SK-N-SH (cell line): Measurements from ENCODE around the gene STK35. TPM values are rescaled to one million over a fixed set of nuclear protein-coding genes. Genes with fewer than 3 reads are reported as not detected.
A peak's percentile ranks its signal among the peaks of the same experiment; 100 is the strongest.

Experiments
- CTCF ChIA-PET: fragments of 300-600, 350-600 bp; formaldehyde crosslinking; extraction: SDS; loops from one replicate; lab custom pipeline; 2021; lab: Yijun Ruan, JAX
- POLR2A ChIA-PET: fragments of 350-600 bp; sonication (Branson Sonifier 250); formaldehyde crosslinking; extraction: SDS; loops from one replicate; lab custom pipeline; 2020; ENCODE audit warnings: antibody characterized with exemption, inconsistent platforms; lab: Yijun Ruan, JAX
- DNase-seq: peaks from one replicate; pipeline ENCODE4 v3.0.0; 2012
- H2AFZ ChIP-seq: fragments of 200-600 bp; sonication (generic); 2 replicates; pipeline ENCODE4 v1.8.1; 2016; ENCODE audit warnings: antibody characterized with exemption, mild to moderate bottlenecking, low read depth
- H3F3A ChIP-seq: fragments of 200-600 bp; sonication (generic); replicated peaks from 2 replicates; pipeline ENCODE3; 2016; ENCODE audit warnings: antibody characterized with exemption, mild to moderate bottlenecking; ENCODE audit not compliant: insufficient read depth
- H3K27ac ChIP-seq, 2 experiments: fragments of 200-500 bp in 1 of 2; fragments of 200-600 bp in 1 of 2; sonication (Bioruptor generic) in 1 of 2; sonication (generic), shearing (Covaris generic) in 1 of 2; 2 replicates each; pipeline versions ENCODE4 v1.5.1 to v1.6.1; 2014 to 2016; ENCODE audit warnings: low read depth in 2 of 2, inconsistent platforms in 1 of 2, low read length in 1 of 2, mild to moderate bottlenecking in 1 of 2, mixed read lengths in 1 of 2
- H3K27me3 ChIP-seq: fragments of 200-600 bp; sonication (generic), shearing (Covaris generic); 2 replicates; pipeline ENCODE4 v1.6.1; 2016; ENCODE audit warnings: mixed run types; ENCODE audit not compliant: insufficient read depth
- H3K36me3 ChIP-seq, 2 experiments: fragments of 200-500 bp in 1 of 2; fragments of 200-600 bp in 1 of 2; sonication (Bioruptor generic) in 1 of 2; sonication (generic) in 1 of 2; replicated peaks in 1 of 2; 2 replicates each; pipeline versions ENCODE3 to v1.5.1; 2014 to 2016; ENCODE audit warnings: low read length in 1 of 2, mild to moderate bottlenecking in 1 of 2; ENCODE audit not compliant: insufficient read depth in 2 of 2, control insufficient read depth in 1 of 2
- H3K4me1 ChIP-seq, 2 experiments: fragments of 200-500 bp in 1 of 2; fragments of 200-600 bp in 1 of 2; sonication (Bioruptor generic) in 1 of 2; sonication (generic), shearing (Covaris generic) in 1 of 2; 2 replicates each; pipeline versions ENCODE4 v1.5.1 to v1.6.1; 2014 to 2016; ENCODE audit warnings: low read depth in 1 of 2, low read length in 1 of 2, mixed run types in 1 of 2; ENCODE audit not compliant: insufficient read depth in 2 of 2, control insufficient read depth in 1 of 2
- H3K4me2 ChIP-seq: fragments of 200-600 bp; sonication (generic), shearing (Covaris generic); 2 replicates; pipeline ENCODE4 v1.6.1; 2017; ENCODE audit warnings: mixed run types
- H3K4me3 ChIP-seq, 2 experiments: fragments of 200-500 bp in 1 of 2; fragments of 200-600 bp in 1 of 2; sonication (Bioruptor generic) in 1 of 2; sonication (generic), shearing (Covaris generic) in 1 of 2; 2 replicates each; pipeline versions ENCODE4 v1.5.1 to v1.8.1; 2014 to 2016; ENCODE audit warnings: low read depth in 2 of 2, inconsistent platforms in 1 of 2, low read length in 1 of 2, mild to moderate bottlenecking in 1 of 2, mixed read lengths in 1 of 2, moderate library complexity in 1 of 2
- H3K79me2 ChIP-seq: fragments of 200-600 bp; sonication (generic); 2 replicates; pipeline ENCODE4 v1.8.1; 2017; ENCODE audit warnings: mild to moderate bottlenecking; ENCODE audit not compliant: insufficient read depth
- H3K9ac ChIP-seq: fragments of 200-600 bp; sonication (generic); 2 replicates; pipeline ENCODE4 v1.6.1; 2017; ENCODE audit warnings: mixed run types
- H3K9me2 ChIP-seq: fragments of 200-600 bp; sonication (generic); 2 replicates; pipeline ENCODE4 v1.6.1; 2017; ENCODE audit warnings: mixed run types
- H3K9me3 ChIP-seq: fragments of 200-600 bp; sonication (generic); 2 replicates; pipeline ENCODE4 v1.6.1; 2017; ENCODE audit warnings: mixed run types, mild to moderate bottlenecking, moderate library complexity
- H4K20me1 ChIP-seq: fragments of 200-600 bp; sonication (generic); 2 replicates; pipeline ENCODE4 v1.6.1; 2017; ENCODE audit warnings: mild to moderate bottlenecking, mixed run types; ENCODE audit not compliant: insufficient read depth
- ELF1 ChIP-seq: IDR thresholded peaks from 2 replicates; pipeline ENCODE4 v1.4.0; 2012
- FOSL2 ChIP-seq: IDR thresholded peaks from 2 replicates; pipeline ENCODE4 v1.4.0; 2012; ENCODE audit warnings: low read depth, mild to moderate bottlenecking, moderate library complexity, borderline replicate concordance
- FOXJ3 ChIP-seq: sonication (generic); formaldehyde crosslinking; IDR thresholded peaks from 2 replicates; pipeline ENCODE4 v1.5.1; 2020; ENCODE audit warnings: mild to moderate bottlenecking, missing genetic modification reagents
- MEF2A ChIP-seq: IDR thresholded peaks from 2 replicates; pipeline ENCODE4 v1.4.0; 2012; ENCODE audit warnings: low read depth, borderline replicate concordance
- MXI1 ChIP-seq: IDR thresholded peaks from 2 replicates; pipeline ENCODE4 v1.6.1; 2012; ENCODE audit warnings: mild to moderate bottlenecking, low read depth, low read length, improper control_type of control experiment
- NFIC ChIP-seq: IDR thresholded peaks from 2 replicates; pipeline ENCODE4 v1.4.0; 2012; ENCODE audit warnings: borderline replicate concordance
- POLR2AphosphoS5 ChIP-seq: IDR thresholded peaks from 2 replicates; pipeline ENCODE4 v1.6.1; 2012; ENCODE audit warnings: low read depth, low read length
- RAD21 ChIP-seq: IDR thresholded peaks from 2 replicates; pipeline ENCODE4 v1.6.1; 2012; ENCODE audit warnings: mild to moderate bottlenecking, low read length
- RCOR1 ChIP-seq: fragments of 150-350 bp; IDR thresholded peaks from 2 replicates; pipeline ENCODE4 v1.6.1; 2017; ENCODE audit warnings: antibody characterized with exemption, low read length
- RFX5 ChIP-seq: IDR thresholded peaks from 2 replicates; pipeline ENCODE4 v1.6.1; 2012; ENCODE audit warnings: mild to moderate bottlenecking, improper control_type of control experiment, low read length
- RXRA ChIP-seq: IDR thresholded peaks from 2 replicates; pipeline ENCODE4 v1.4.0; 2012; ENCODE audit warnings: low read depth, mild to moderate bottlenecking, borderline replicate concordance
- SIN3A ChIP-seq: IDR thresholded peaks from 2 replicates; pipeline ENCODE4 v1.6.1; 2012; ENCODE audit warnings: low read depth, mild to moderate bottlenecking, low read length, moderate library complexity, borderline replicate concordance
- SMC3 ChIP-seq: IDR thresholded peaks from 2 replicates; pipeline ENCODE4 v1.6.1; 2012; ENCODE audit warnings: low read depth, low read length, improper control_type of control experiment
- TAF1 ChIP-seq: IDR thresholded peaks from 2 replicates; pipeline ENCODE4 v1.6.1; 2012; ENCODE audit warnings: low read depth, mild to moderate bottlenecking, low read length, moderate library complexity, borderline replicate concordance
- TCF12 ChIP-seq: IDR thresholded peaks from 2 replicates; pipeline ENCODE4 v1.4.0; 2012
- TEAD4 ChIP-seq: IDR thresholded peaks from 2 replicates; pipeline ENCODE4 v1.4.0; 2012; ENCODE audit warnings: mild to moderate bottlenecking, borderline replicate concordance; ENCODE audit not compliant: insufficient read depth
- WGBS: methylation state at CpG from one replicate; pipeline ENCODE4 v1.1.6; 2017; ENCODE audit warnings: low lambda C conversion rate; 5-methylcytosine and 5-hydroxymethylcytosine counted together
- polyA plus RNA-seq, 3 experiments: library from polyadenylated mRNA; depleted of rRNA; stranded (reverse); fragments of >200 nt; gene quantifications; 2 replicates each; pipeline ENCODE4 v1.2.3, GENCODE V29; 2012
- TF ChIP-seq, protein P1 (sequence below): fragments of 150-350 bp; IDR thresholded peaks from 2 replicates; pipeline ENCODE4 v1.6.1; 2017; ENCODE audit warnings: antibody characterized with exemption, low read length, low read depth, borderline replicate concordance
- TF ChIP-seq, protein P2 (sequence below): fragments of 200-600 bp; sonication (generic); IDR thresholded peaks from 2 replicates; pipeline ENCODE4 v1.6.1; 2017; ENCODE audit warnings: antibody characterized with exemption, mild to moderate bottlenecking, moderate library complexity
- TF ChIP-seq, protein P3 (sequence below): fragments of 150-350 bp; IDR thresholded peaks from 2 replicates; pipeline ENCODE4 v1.6.1; 2016; ENCODE audit warnings: mild to moderate bottlenecking, low read depth, low read length
- TF ChIP-seq, protein P4 (sequence below): IDR thresholded peaks from 2 replicates; pipeline ENCODE4 v1.4.0; 2012; ENCODE audit warnings: low read depth, borderline replicate concordance
- TF ChIP-seq, protein P5 (sequence below): IDR thresholded peaks from 2 replicates; pipeline ENCODE4 v1.4.0; 2012; ENCODE audit warnings: low read depth, borderline replicate concordance
- TF ChIP-seq, protein P6 (sequence below): IDR thresholded peaks from 2 replicates; pipeline ENCODE4 v1.4.0; 2012; ENCODE audit warnings: low read depth
- TF ChIP-seq, protein P7 (sequence below): IDR thresholded peaks from 2 replicates; pipeline ENCODE4; 2012

The STK35 gene
- polyA plus RNA-seq, 1 of the 3 experiments (the other 2 are of a cell fraction), result 6.7 TPM

DNA sequence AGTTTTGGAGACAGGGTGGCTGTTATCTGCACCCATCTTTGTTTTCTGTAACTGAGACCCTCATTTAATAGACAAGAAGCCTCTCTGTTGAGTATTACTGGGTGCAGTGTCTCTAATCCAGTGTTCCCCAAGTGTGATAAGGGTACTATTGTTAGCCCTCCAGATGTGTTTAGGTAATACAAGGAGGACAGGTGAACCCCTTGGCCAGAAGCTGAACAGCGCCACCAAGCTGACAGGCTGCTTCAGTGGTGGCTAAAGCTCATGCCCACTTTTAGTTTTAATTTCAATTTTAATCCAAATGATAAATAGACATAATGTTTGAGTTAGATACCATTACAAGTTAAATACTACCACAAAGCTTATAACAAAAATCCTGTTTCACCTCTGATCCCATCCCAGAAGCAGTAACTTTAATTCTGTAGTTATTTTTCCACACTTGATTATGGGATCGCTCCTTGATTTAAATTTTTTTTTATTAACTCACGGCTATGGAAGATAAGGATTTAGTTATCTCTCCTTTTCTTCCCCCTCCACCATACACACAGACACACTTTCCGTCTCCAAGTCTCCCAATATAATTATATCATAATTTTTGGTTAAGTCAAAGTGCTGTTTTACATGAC, 8.4 kb upstream of the STK35 start:
- Histone ChIP-seq H4K20me1 (no peaks in the 10 kb centered on the region), H3K4me3 (no peak overlapping the region; a peak in 1 of 4 replicates), H3K36me3 (no peaks in the 10 kb centered on the region), H3K9me3 (no peaks in the 10 kb centered on the region), H3K9ac (no peak overlapping the region), H3K27me3 (peaks cover 26% of the 10 kb centered on the region), H3F3A (peaks cover 5% of the 10 kb centered on the region), H3K27ac (no peak overlapping the region), H3K4me1 (no peaks in the 10 kb centered on the region), H3K4me2 (no peak overlapping the region), H2AFZ (no peak overlapping the region), H3K9me2 (no peaks in the 10 kb centered on the region)
- peak; percentile 36 for DNase-seq
- CTCF ChIA-PET, result interaction anchor here (0.7 to 5.4 kb wide), 20 partner anchors 10 to 329 kb away, joined by 3 to 28 read pairs (median 4); no protein-coding TSS in a partner anchor
- POLR2A ChIA-PET, result interaction anchor here (0.7 kb wide), 1 partner anchor 9 kb away, joined by 3 read pairs; no protein-coding TSS in a partner anchor
- 5% methylated on average over 4 of the region's 4 CpGs for WGBS
- no peak for TF ChIP-seq SIN3A
- no peak for TF ChIP-seq RXRA
- TF ChIP-seq TCF12, result no peak
- TF ChIP-seq, protein P1, sequence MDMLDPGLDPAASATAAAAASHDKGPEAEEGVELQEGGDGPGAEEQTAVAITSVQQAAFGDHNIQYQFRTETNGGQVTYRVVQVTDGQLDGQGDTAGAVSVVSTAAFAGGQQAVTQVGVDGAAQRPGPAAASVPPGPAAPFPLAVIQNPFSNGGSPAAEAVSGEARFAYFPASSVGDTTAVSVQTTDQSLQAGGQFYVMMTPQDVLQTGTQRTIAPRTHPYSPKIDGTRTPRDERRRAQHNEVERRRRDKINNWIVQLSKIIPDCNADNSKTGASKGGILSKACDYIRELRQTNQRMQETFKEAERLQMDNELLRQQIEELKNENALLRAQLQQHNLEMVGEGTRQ, result no peak
- TF ChIP-seq, protein P2, sequence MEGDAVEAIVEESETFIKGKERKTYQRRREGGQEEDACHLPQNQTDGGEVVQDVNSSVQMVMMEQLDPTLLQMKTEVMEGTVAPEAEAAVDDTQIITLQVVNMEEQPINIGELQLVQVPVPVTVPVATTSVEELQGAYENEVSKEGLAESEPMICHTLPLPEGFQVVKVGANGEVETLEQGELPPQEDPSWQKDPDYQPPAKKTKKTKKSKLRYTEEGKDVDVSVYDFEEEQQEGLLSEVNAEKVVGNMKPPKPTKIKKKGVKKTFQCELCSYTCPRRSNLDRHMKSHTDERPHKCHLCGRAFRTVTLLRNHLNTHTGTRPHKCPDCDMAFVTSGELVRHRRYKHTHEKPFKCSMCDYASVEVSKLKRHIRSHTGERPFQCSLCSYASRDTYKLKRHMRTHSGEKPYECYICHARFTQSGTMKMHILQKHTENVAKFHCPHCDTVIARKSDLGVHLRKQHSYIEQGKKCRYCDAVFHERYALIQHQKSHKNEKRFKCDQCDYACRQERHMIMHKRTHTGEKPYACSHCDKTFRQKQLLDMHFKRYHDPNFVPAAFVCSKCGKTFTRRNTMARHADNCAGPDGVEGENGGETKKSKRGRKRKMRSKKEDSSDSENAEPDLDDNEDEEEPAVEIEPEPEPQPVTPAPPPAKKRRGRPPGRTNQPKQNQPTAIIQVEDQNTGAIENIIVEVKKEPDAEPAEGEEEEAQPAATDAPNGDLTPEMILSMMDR, result peak; percentile 70
- TF ChIP-seq NFIC, result no peak
- peak; percentile 67 for TF ChIP-seq RAD21
- TF ChIP-seq FOSL2, result no peak
- no peak for TF ChIP-seq FOXJ3
- TF ChIP-seq RFX5, result no peak
- TF ChIP-seq TAF1, result no peak
- no peak for TF ChIP-seq POLR2AphosphoS5
- TF ChIP-seq, protein P3, sequence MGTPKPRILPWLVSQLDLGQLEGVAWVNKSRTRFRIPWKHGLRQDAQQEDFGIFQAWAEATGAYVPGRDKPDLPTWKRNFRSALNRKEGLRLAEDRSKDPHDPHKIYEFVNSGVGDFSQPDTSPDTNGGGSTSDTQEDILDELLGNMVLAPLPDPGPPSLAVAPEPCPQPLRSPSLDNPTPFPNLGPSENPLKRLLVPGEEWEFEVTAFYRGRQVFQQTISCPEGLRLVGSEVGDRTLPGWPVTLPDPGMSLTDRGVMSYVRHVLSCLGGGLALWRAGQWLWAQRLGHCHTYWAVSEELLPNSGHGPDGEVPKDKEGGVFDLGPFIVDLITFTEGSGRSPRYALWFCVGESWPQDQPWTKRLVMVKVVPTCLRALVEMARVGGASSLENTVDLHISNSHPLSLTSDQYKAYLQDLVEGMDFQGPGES, result no peak
- no peak for TF ChIP-seq RCOR1
- TF ChIP-seq MXI1, result no peak
- no peak for TF ChIP-seq ELF1
- TF ChIP-seq, protein P4, sequence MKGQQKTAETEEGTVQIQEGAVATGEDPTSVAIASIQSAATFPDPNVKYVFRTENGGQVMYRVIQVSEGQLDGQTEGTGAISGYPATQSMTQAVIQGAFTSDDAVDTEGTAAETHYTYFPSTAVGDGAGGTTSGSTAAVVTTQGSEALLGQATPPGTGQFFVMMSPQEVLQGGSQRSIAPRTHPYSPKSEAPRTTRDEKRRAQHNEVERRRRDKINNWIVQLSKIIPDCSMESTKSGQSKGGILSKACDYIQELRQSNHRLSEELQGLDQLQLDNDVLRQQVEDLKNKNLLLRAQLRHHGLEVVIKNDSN, result no peak
- TF ChIP-seq TEAD4, result no peak
- TF ChIP-seq MEF2A, result no peak
- TF ChIP-seq, protein P5, sequence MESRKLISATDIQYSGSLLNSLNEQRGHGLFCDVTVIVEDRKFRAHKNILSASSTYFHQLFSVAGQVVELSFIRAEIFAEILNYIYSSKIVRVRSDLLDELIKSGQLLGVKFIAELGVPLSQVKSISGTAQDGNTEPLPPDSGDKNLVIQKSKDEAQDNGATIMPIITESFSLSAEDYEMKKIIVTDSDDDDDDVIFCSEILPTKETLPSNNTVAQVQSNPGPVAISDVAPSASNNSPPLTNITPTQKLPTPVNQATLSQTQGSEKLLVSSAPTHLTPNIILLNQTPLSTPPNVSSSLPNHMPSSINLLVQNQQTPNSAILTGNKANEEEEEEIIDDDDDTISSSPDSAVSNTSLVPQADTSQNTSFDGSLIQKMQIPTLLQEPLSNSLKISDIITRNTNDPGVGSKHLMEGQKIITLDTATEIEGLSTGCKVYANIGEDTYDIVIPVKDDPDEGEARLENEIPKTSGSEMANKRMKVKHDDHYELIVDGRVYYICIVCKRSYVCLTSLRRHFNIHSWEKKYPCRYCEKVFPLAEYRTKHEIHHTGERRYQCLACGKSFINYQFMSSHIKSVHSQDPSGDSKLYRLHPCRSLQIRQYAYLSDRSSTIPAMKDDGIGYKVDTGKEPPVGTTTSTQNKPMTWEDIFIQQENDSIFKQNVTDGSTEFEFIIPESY, result no peak
- TF ChIP-seq, protein P6, sequence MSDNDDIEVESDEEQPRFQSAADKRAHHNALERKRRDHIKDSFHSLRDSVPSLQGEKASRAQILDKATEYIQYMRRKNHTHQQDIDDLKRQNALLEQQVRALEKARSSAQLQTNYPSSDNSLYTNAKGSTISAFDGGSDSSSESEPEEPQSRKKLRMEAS, result no peak
- TF ChIP-seq, protein P7, sequence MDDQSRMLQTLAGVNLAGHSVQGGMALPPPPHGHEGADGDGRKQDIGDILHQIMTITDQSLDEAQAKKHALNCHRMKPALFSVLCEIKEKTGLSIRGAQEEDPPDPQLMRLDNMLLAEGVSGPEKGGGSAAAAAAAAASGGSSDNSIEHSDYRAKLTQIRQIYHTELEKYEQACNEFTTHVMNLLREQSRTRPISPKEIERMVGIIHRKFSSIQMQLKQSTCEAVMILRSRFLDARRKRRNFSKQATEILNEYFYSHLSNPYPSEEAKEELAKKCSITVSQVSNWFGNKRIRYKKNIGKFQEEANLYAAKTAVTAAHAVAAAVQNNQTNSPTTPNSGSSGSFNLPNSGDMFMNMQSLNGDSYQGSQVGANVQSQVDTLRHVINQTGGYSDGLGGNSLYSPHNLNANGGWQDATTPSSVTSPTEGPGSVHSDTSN, result no peak
- TF ChIP-seq SMC3, result peak; percentile 49
- TF ChIP-seq, all 33 proteins: peak for 3
- H3K79me2 ChIP-seq, result no peaks in the 10 kb centered on the region
